SK-N-SH treated with all-trans-retinoic acid at 6 μM for 48 hours (cell line): ENCODE results near the gene RGL1.

Experiments
- ISL1 ChIP-seq: fragments of 250-450 bp; sonication (Bioruptor Pico); IDR thresholded peaks from 2 replicates; pipeline ENCODE4 v2.1.2; 2022; ENCODE audit warnings: mild to moderate bottlenecking, moderate library complexity
- POU6F1 ChIP-seq: fragments of 250-450 bp; sonication (Bioruptor Pico); IDR thresholded peaks from 2 replicates; pipeline ENCODE4 v1.8.0; 2021; ENCODE audit warnings: low read depth, mild to moderate bottlenecking, moderate library complexity, borderline replicate concordance
- PPARA ChIP-seq: fragments of 250-450 bp; sonication (Bioruptor Pico); IDR thresholded peaks from 2 replicates; pipeline ENCODE4 v1.5.0; 2020; ENCODE audit warnings: mild to moderate bottlenecking, borderline replicate concordance
- RARB ChIP-seq: fragments of 250-450 bp; sonication (Bioruptor Pico); IDR thresholded peaks from 2 replicates; pipeline ENCODE4 v1.8.0; 2021; ENCODE audit warnings: mild to moderate bottlenecking, moderate library complexity
- SNAI2 ChIP-seq: fragments of 250-450 bp; sonication (Bioruptor Pico); IDR thresholded peaks from 2 replicates; pipeline ENCODE4 v1.5.0; 2020; ENCODE audit warnings: mild to moderate bottlenecking, moderate library complexity

- no peak for TF ChIP-seq ISL1
- TF ChIP-seq PPARA (CRISPR knock-in tag): no peak
- TF ChIP-seq RARB (CRISPR knock-in tag): no peak
- no peak for TF ChIP-seq SNAI2 (CRISPR knock-in tag)
- no peak for TF ChIP-seq POU6F1 (CRISPR knock-in tag)
These were observed 91.6 kb downstream of the RGL1 start for GRCh38 chr1:183896466-183897048.
